ENCODE results near the gene ZNF611.
"Not testable (repeated sequence)": the region's sequence is repeated elsewhere in the genome, so short reads cannot be mapped to it uniquely, and the experiment has no call there.

ZNF611 gene

GRCh38 chr19:52734893-52735661 lies at the start of gene ZNF611:
Gene ZNF611 (minus strand): TSS chr19:52735044. CDS start chr19:52715894, 19,150 bp downstream.
- peak; percentile 99 for DNase-seq (ENCODE audit: low spot score in 2 of 2)
- Mint-ChIP-seq H3K27ac (peak within 1 kb of the TSS; percentile 78), H3K9me3 (no peaks in the 10 kb centered on the region), H3K4me3 (peak within 1 kb of the TSS; percentile 83), H3K36me3 (peaks cover 34% of the 10 kb centered on the region), H3K4me1 (peaks cover 29% of the 10 kb centered on the region)
- peak; percentile 98 for ATAC-seq

- Mint-ChIP-seq H3K36me3 (peaks cover 77% of the 10 kb centered on the region), H3K4me1 (peaks cover 75% of the 10 kb centered on the region)
- not testable (repeated sequence) for H3K27ac Mint-ChIP-seq; ATAC-seq; H3K4me3 Mint-ChIP-seq; H3K9me3 Mint-ChIP-seq; DNase-seq (ENCODE audit: low spot score in 2 of 2)
These were observed 48.0 kb upstream of the ZNF611 start for GRCh38 chr19:52782864-52783263.

GRCh38 chr19:52778811-52779210 lies 44.0 kb upstream of the ZNF611 start:
- Mint-ChIP-seq H3K4me3 (peak overlapping the region; percentile 60), H3K36me3 (peaks cover 97% of the 10 kb centered on the region), H3K4me1 (peaks cover 43% of the 10 kb centered on the region), H3K27ac (peak overlapping the region; percentile 85), H3K9me3 (no peaks in the 10 kb centered on the region)
- ATAC-seq = peak; percentile 95
- peak; percentile 26 to 64 for DNase-seq (ENCODE audit: low spot score in 2 of 2)

GRCh38 chr19:52756447-52756846 lies 21.6 kb upstream of the ZNF611 start:
- not testable (repeated sequence) for DNase-seq (ENCODE audit: low spot score in 2 of 2); H3K27ac Mint-ChIP-seq; ATAC-seq; H3K36me3 Mint-ChIP-seq; H3K4me1 Mint-ChIP-seq; H3K4me3 Mint-ChIP-seq
- H3K9me3 Mint-ChIP-seq = peaks cover 12% of the 10 kb centered on the region

- DNase-seq (ENCODE audit: low spot score in 2 of 2) = no peak
- H3K27ac Mint-ChIP-seq = no peak overlapping the region
- no peaks in the 10 kb centered on the region for H3K36me3 Mint-ChIP-seq
- H3K4me1 Mint-ChIP-seq = peaks cover 8% of the 10 kb centered on the region
- no peak for ATAC-seq
- no peak overlapping the region for H3K4me3 Mint-ChIP-seq
- H3K9me3 Mint-ChIP-seq = no peaks in the 10 kb centered on the region
These were observed 14.9 kb upstream of the ZNF611 start for GRCh38 chr19:52749780-52750179.

- H3K4me3 Mint-ChIP-seq = no peak overlapping the region
- DNase-seq (ENCODE audit: low spot score in 2 of 2) = no peak
- no peak for ATAC-seq
These were observed 13.6 kb upstream of the ZNF611 start for GRCh38 chr19:52748336-52748950.

GRCh38 chr19:52745919-52746318 lies 11.1 kb upstream of the ZNF611 start:
- H3K4me3 Mint-ChIP-seq; H3K36me3 Mint-ChIP-seq; DNase-seq (ENCODE audit: low spot score in 2 of 2); H3K9me3 Mint-ChIP-seq: not testable (repeated sequence)
- Mint-ChIP-seq H3K4me1 (peaks cover 36% of the 10 kb centered on the region), H3K27ac (peak overlapping the region; percentile 56)
- peak; percentile 78 for ATAC-seq

More at GRCh38 chr19:52748336-52748950, 13.6 kb upstream of the ZNF611 start:
- Mint-ChIP-seq H3K9me3 (no peaks in the 10 kb centered on the region), H3K27ac (no peak overlapping the region), H3K4me1 (peaks cover 18% of the 10 kb centered on the region), H3K36me3 (no peaks in the 10 kb centered on the region)

GRCh38 chr19:52743091-52743490 lies 8.2 kb upstream of the ZNF611 start:
- Mint-ChIP-seq H3K9me3 (no peaks in the 10 kb centered on the region), H3K4me3 (peak overlapping the region; percentile 33), H3K27ac (no peak overlapping the region), H3K36me3 (no peaks in the 10 kb centered on the region), H3K4me1 (peaks cover 48% of the 10 kb centered on the region)
- ATAC-seq (peak; percentile 16), DNase-seq (ENCODE audit: low spot score in 2 of 2) (no peak)

- Mint-ChIP-seq H3K27ac (peak overlapping the region; percentile 87), H3K4me3 (peak overlapping the region; percentile 33), H3K36me3 (no peaks in the 10 kb centered on the region), H3K9me3 (no peaks in the 10 kb centered on the region), H3K4me1 (peaks cover 48% of the 10 kb centered on the region)
- ATAC-seq (peak; percentile 79), DNase-seq (ENCODE audit: low spot score in 2 of 2) (no peak)
These were observed 7.7 kb upstream of the ZNF611 start for GRCh38 chr19:52742516-52742915.

GRCh38 chr19:52741951-52742485 lies 7.2 kb upstream of the ZNF611 start:
- Mint-ChIP-seq H3K4me1 (peaks cover 48% of the 10 kb centered on the region), H3K27ac (peak overlapping the region; percentile 87), H3K4me3 (peak overlapping the region; percentile 33), H3K36me3 (no peaks in the 10 kb centered on the region), H3K9me3 (no peaks in the 10 kb centered on the region)
- no peak for ATAC-seq
- no peak for DNase-seq (ENCODE audit: low spot score in 2 of 2)

GRCh38 chr19:52741371-52741770 lies 6.5 kb upstream of the ZNF611 start:
- H3K4me3 Mint-ChIP-seq; DNase-seq (ENCODE audit: low spot score in 2 of 2); ATAC-seq; H3K9me3 Mint-ChIP-seq; H3K36me3 Mint-ChIP-seq: not testable (repeated sequence)
- Mint-ChIP-seq H3K4me1 (peaks cover 45% of the 10 kb centered on the region), H3K27ac (peak overlapping the region; percentile 87)

- Mint-ChIP-seq H3K27ac (no peak overlapping the region), H3K4me1 (peaks cover 49% of the 10 kb centered on the region), H3K36me3 (no peaks in the 10 kb centered on the region), H3K4me3 (no peak overlapping the region), H3K9me3 (no peaks in the 10 kb centered on the region)
- ATAC-seq (no peak), DNase-seq (ENCODE audit: low spot score in 2 of 2) (no peak)
These were observed 4.7 kb upstream of the ZNF611 start for GRCh38 chr19:52739576-52739975.

GRCh38 chr19:52735734-52736133 lies 890 bp upstream of the ZNF611 start:
- Mint-ChIP-seq H3K27ac (peak overlapping the region; percentile 78), H3K4me3 (peak overlapping the region; percentile 83), H3K9me3 (no peaks in the 10 kb centered on the region), H3K36me3 (peaks cover 28% of the 10 kb centered on the region), H3K4me1 (peaks cover 35% of the 10 kb centered on the region)
- no peak for DNase-seq (ENCODE audit: low spot score in 2 of 2)
- ATAC-seq = no peak

GRCh38 chr19:52734331-52734892 lies 432 bp downstream of the ZNF611 start:
- Mint-ChIP-seq H3K4me1 (peaks cover 24% of the 10 kb centered on the region), H3K27ac (peak overlapping the region; percentile 78), H3K4me3 (peak overlapping the region; percentile 83), H3K9me3 (no peaks in the 10 kb centered on the region), H3K36me3 (peaks cover 41% of the 10 kb centered on the region)
- peak in 1 of 2 donors; percentile 50 for DNase-seq (ENCODE audit: low spot score in 2 of 2)
- ATAC-seq = peak; percentile 50

- not testable (repeated sequence) for ATAC-seq; DNase-seq (ENCODE audit: low spot score in 2 of 2); H3K27ac Mint-ChIP-seq; H3K4me3 Mint-ChIP-seq; H3K9me3 Mint-ChIP-seq
- Mint-ChIP-seq H3K36me3 (peaks cover 91% of the 10 kb centered on the region), H3K4me1 (peaks cover 11% of the 10 kb centered on the region)
These were observed 8.8 kb downstream of the ZNF611 start for GRCh38 chr19:52726051-52726450.

Measured in stimulated activated effector memory CD8-positive, alpha-beta T cell treated with anti-CD3 and anti-CD28 coated beads, Interleukin-12 subunit alpha, Interleukin-12 subunit beta, amount 100 ng/mL, for 72 hours (primary cell).